ENCODE data around the gene BATF.

DNA sequence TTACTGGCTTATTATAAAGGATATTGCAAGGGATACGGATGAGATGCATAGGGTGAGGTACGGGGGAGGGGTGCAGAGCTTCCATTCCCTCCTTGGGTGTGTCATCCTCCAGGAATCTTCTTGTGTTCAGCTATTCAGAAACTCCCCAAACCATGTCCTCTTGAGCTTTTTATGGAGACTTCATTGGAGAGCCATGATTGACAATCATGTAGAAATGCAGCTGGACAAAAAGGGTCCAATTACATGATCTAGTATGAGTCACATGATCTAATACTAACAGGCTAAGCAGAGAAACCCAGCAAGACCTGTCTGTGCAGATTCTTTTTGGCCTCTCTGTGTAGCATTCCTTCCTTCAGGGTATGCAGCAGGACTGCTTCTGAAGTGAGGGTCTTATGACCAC, 32.2 kb downstream of the BATF start:
- TF ChIP-seq POLR2AphosphoS5 (IDR thresholded peaks at IDR 0.05; ENCODE audit: low read depth, low read length) (no peak), FOXP2 (optimal IDR thresholded peaks at IDR 0.05; ENCODE audit: borderline replicate concordance, extremely low read depth, extremely low read length, insufficient read depth) (no peak), SIN3A (IDR thresholded peaks at IDR 0.05; ENCODE audit: borderline replicate concordance, insufficient read depth, low read length) (no peak), TAF1 (IDR thresholded peaks at IDR 0.05; ENCODE audit: borderline replicate concordance, insufficient read depth, low read length) (no peak)
- TF ChIP-seq, protein P1, sequence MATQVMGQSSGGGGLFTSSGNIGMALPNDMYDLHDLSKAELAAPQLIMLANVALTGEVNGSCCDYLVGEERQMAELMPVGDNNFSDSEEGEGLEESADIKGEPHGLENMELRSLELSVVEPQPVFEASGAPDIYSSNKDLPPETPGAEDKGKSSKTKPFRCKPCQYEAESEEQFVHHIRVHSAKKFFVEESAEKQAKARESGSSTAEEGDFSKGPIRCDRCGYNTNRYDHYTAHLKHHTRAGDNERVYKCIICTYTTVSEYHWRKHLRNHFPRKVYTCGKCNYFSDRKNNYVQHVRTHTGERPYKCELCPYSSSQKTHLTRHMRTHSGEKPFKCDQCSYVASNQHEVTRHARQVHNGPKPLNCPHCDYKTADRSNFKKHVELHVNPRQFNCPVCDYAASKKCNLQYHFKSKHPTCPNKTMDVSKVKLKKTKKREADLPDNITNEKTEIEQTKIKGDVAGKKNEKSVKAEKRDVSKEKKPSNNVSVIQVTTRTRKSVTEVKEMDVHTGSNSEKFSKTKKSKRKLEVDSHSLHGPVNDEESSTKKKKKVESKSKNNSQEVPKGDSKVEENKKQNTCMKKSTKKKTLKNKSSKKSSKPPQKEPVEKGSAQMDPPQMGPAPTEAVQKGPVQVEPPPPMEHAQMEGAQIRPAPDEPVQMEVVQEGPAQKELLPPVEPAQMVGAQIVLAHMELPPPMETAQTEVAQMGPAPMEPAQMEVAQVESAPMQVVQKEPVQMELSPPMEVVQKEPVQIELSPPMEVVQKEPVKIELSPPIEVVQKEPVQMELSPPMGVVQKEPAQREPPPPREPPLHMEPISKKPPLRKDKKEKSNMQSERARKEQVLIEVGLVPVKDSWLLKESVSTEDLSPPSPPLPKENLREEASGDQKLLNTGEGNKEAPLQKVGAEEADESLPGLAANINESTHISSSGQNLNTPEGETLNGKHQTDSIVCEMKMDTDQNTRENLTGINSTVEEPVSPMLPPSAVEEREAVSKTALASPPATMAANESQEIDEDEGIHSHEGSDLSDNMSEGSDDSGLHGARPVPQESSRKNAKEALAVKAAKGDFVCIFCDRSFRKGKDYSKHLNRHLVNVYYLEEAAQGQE (IDR thresholded peaks at IDR 0.05; ENCODE audit: insufficient read depth in 1 of 2, low read depth in 2 of 2, low read length in 2 of 2), result no peak

All from PFSK-1 (cell line).